ENCODE data around the gene TNRC6C. TPM values are rescaled to one million over a fixed set of nuclear protein-coding genes. Genes with fewer than 3 reads are reported as not detected.
A peak's percentile ranks its signal among the peaks of the same experiment; 100 is the strongest.

TNRC6C gene
- total RNA-seq, 3 donors from 2014 or later (not counting 1 experiment from before 2014, with no cell fraction given): 74.3 to 100 (median 76.3) TPM

GRCh38 chr17:78105551-78105950, 147.0 kb downstream of the TNRC6C start:
- WGBS (ENCODE audit: insufficient coverage): 96% methylated on average over 11 of the region's 13 CpGs
- TF ChIP-seq CTCF (IDR thresholded peaks at IDR 0.05): no peak

GRCh38 chr17:78106211-78106610, 147.7 kb downstream of the TNRC6C start:
- Mint-ChIP-seq H3K27me3 (ENCODE audit: low read depth in 2 of 2) (no peaks in the 10 kb centered on the region), H3K9me3 (no peaks in the 10 kb centered on the region), H3K36me3 (no peaks in the 10 kb centered on the region), H3K27ac (no peak overlapping the region), H3K4me3 (no peak overlapping the region), H3K4me1 (peaks cover 8 to 13% of the 10 kb centered on the region in 2 donors)
- intact Hi-C loops (cut with micrococcal nuclease): no loop called here
- no peaks in the 10 kb centered on the region for H3K4me1 ChIP-seq (ENCODE audit: control insufficient read depth, insufficient read depth, low read length)
- WGBS (ENCODE audit: insufficient coverage): 95% methylated on average over 14 of the region's 15 CpGs
- H3K27ac ChIP-seq (ENCODE audit: low read length): no peak overlapping the region
- peaks cover 77% of the 10 kb centered on the region for H3K36me3 ChIP-seq (ENCODE audit: control insufficient read depth, insufficient read depth, low read length)
- no peak for TF ChIP-seq CTCF (IDR thresholded peaks at IDR 0.05)
- DNase-seq (no peak), ATAC-seq (no peak)
- no peaks in the 10 kb centered on the region for H3K9me3 ChIP-seq (ENCODE audit: control insufficient read depth, insufficient read depth, low read length)
- H3K4me3 ChIP-seq (ENCODE audit: low read length): no peak overlapping the region
- no peaks in the 10 kb centered on the region for H3K27me3 ChIP-seq (ENCODE audit: control insufficient read depth, insufficient read depth, low read length)

More at GRCh38 chr17:78105551-78105950, 147.0 kb downstream of the TNRC6C start:
- no peaks in the 10 kb centered on the region for H3K27me3 Mint-ChIP-seq (ENCODE audit: low read depth in 2 of 2)
- DNase-seq: no peak
- H3K36me3 Mint-ChIP-seq: no peaks in the 10 kb centered on the region
- H3K27ac ChIP-seq (ENCODE audit: low read length): no peak overlapping the region
- H3K27ac Mint-ChIP-seq: peak overlapping the region in 1 of 2 donors; percentile 23
- H3K9me3 Mint-ChIP-seq: no peaks in the 10 kb centered on the region
- no peaks in the 10 kb centered on the region for H3K9me3 ChIP-seq (ENCODE audit: control insufficient read depth, insufficient read depth, low read length)
- no peak for ATAC-seq
- no peak overlapping the region for H3K4me3 Mint-ChIP-seq
- H3K36me3 ChIP-seq (ENCODE audit: control insufficient read depth, insufficient read depth, low read length): peaks cover 71% of the 10 kb centered on the region
- peaks cover 2 to 7% of the 10 kb centered on the region in 2 donors for H3K4me1 Mint-ChIP-seq
- intact Hi-C loops (cut with micrococcal nuclease): no loop called here
- H3K27me3 ChIP-seq (ENCODE audit: control insufficient read depth, insufficient read depth, low read length): no peaks in the 10 kb centered on the region
- H3K4me3 ChIP-seq (ENCODE audit: low read length): no peak overlapping the region
- H3K4me1 ChIP-seq (ENCODE audit: control insufficient read depth, insufficient read depth, low read length): no peaks in the 10 kb centered on the region

- WGBS (ENCODE audit: insufficient coverage): 87% methylated on average over 9 of the region's 10 CpGs
- Histone ChIP-seq H3K27ac (ENCODE audit: low read length) (no peak overlapping the region), H3K9me3 (ENCODE audit: control insufficient read depth, insufficient read depth, low read length) (no peaks in the 10 kb centered on the region), H3K36me3 (ENCODE audit: control insufficient read depth, insufficient read depth, low read length) (peaks cover 83% of the 10 kb centered on the region), H3K4me3 (ENCODE audit: low read length) (no peak overlapping the region), H3K4me1 (ENCODE audit: control insufficient read depth, insufficient read depth, low read length) (peaks cover 5% of the 10 kb centered on the region), H3K27me3 (ENCODE audit: control insufficient read depth, insufficient read depth, low read length) (no peaks in the 10 kb centered on the region)
- no peak for DNase-seq
- no peak for ATAC-seq
- peak overlapping the region; percentile 27 to 50 for H3K27ac Mint-ChIP-seq
- H3K4me3 Mint-ChIP-seq: no peak overlapping the region
- peaks cover 3% of the 10 kb centered on the region for H3K36me3 Mint-ChIP-seq
- intact Hi-C loops (cut with micrococcal nuclease): no loop called here
- no peak for TF ChIP-seq CTCF (IDR thresholded peaks at IDR 0.05)
- H3K9me3 Mint-ChIP-seq: no peaks in the 10 kb centered on the region
- no peaks in the 10 kb centered on the region for H3K27me3 Mint-ChIP-seq (ENCODE audit: low read depth in 2 of 2)
- H3K4me1 Mint-ChIP-seq: peaks cover 10 to 17% of the 10 kb centered on the region in 2 donors
Measured at GRCh38 chr17:78107457-78107856, 149.0 kb downstream of the TNRC6C start.
